ENCODE data around the gene UQCC3. TPM values are rescaled to one million over a fixed set of nuclear protein-coding genes. Genes with fewer than 3 reads are reported as not detected.

The UQCC3 gene
- total and polyA plus RNA-seq, 9 of the 15 experiments (the other 6 are each of a cell fraction or from before 2014, with no cell fraction given): 3.3 to 44.3 (median 8.0) TPM

- peak in 1 of 3 experiments; percentile 82; a peak in 2 of 6 replicates for TF ChIP-seq ZBTB11 (CRISPR knock-in tag; IDR thresholded peaks at IDR 0.05)
- TF ChIP-seq NFXL1 (CRISPR knock-in tag; IDR thresholded peaks at IDR 0.05): no peak
- TF ChIP-seq STAT5A (IDR thresholded peaks at IDR 0.05; ENCODE audit: borderline replicate concordance, low read length): no peak
- TF ChIP-seq HDAC1 (IDR thresholded peaks at IDR 0.05): peak in 1 of 2 experiments; percentile 88; a peak in 2 of 4 replicates
- TF ChIP-seq ARID3B (CRISPR knock-in tag; IDR thresholded peaks at IDR 0.05; ENCODE audit: borderline replicate concordance): no peak
- TF ChIP-seq GATAD2A (IDR thresholded peaks at IDR 0.05): peak; percentile 45; the same call in 1 of the 2 replicates
- TF ChIP-seq ZNF165 (CRISPR knock-in tag; IDR thresholded peaks at IDR 0.05; ENCODE audit: borderline replicate concordance): 0 out of 2 replicates have a peak, but pooled peaks have one; percentile 55
- no peak for TF ChIP-seq KLF6 (CRISPR knock-in tag; IDR thresholded peaks at IDR 0.05; ENCODE audit: borderline replicate concordance)
- no peak for TF ChIP-seq CEBPZ (IDR thresholded peaks at IDR 0.05; ENCODE audit: borderline replicate concordance, low read depth, low read length)
- TF ChIP-seq FOXM1 (IDR thresholded peaks at IDR 0.05; ENCODE audit: low read depth): no peak
- TF ChIP-seq FOXM1 (CRISPR knock-in tag; IDR thresholded peaks at IDR 0.05; ENCODE audit: low read depth): no peak; the same call in 1 of the 2 replicates
- TF ChIP-seq CHD2 (IDR thresholded peaks at IDR 0.05; ENCODE audit: low read depth, low read length): no peak
- TF ChIP-seq TAF7 (tag; IDR thresholded peaks at IDR 0.05): no peak
- TF ChIP-seq SP2 (IDR thresholded peaks at IDR 0.05; ENCODE audit: extremely low read depth, low read depth, low read length, poor library complexity, severe bottlenecking): peak; percentile 36
- no peak for TF ChIP-seq HNRNPL (IDR thresholded peaks at IDR 0.05; ENCODE audit: low read depth, low read length)
- no peak for TF ChIP-seq ZZZ3 (IDR thresholded peaks at IDR 0.05)
These were observed 34.7 kb downstream of the UQCC3 start (continued) for GRCh38 chr11:62705880-62706849.
